GM21360 (cell line): ENCODE measurements around the gene ENPP6.

Source experiments
- ATAC-seq: cut with Tn5 transposase; IDR thresholded peaks from one replicate; pipeline ENCODE4 v1.9.1; 2021; ENCODE audit warnings: mild to moderate bottlenecking, moderate library complexity; ENCODE audit not compliant: unreplicated experiment

ENPP6 gene

GRCh38 chr4:184217634-184218033 is at the start of gene ENPP6:
ENPP6 (minus strand) TSS chr4:184217873; CDS start chr4:184217819, 54 bp downstream.
- no peak for ATAC-seq

- ATAC-seq, result no peak
Measured at GRCh38 chr4:184267206-184267608, 49.5 kb upstream of the ENPP6 start.

GRCh38 chr4:184265546-184266351 is 48.1 kb upstream of the ENPP6 start:
- no peak for ATAC-seq

GRCh38 chr4:184263910-184264732 is 46.4 kb upstream of the ENPP6 start:
- peak; percentile 39 for ATAC-seq

- no peak for ATAC-seq
Measured at GRCh38 chr4:184263461-184263860, 45.8 kb upstream of the ENPP6 start.

GRCh38 chr4:184262901-184263300 is 45.2 kb upstream of the ENPP6 start:
- ATAC-seq, result no peak

- no peak for ATAC-seq
Measured at GRCh38 chr4:184261246-184261645, 43.6 kb upstream of the ENPP6 start.

- no peak for ATAC-seq
Measured at GRCh38 chr4:184259866-184260265, 42.2 kb upstream of the ENPP6 start.

GRCh38 chr4:184259081-184259480 is 41.4 kb upstream of the ENPP6 start:
- ATAC-seq, result no peak

- no peak for ATAC-seq
Measured at GRCh38 chr4:184255871-184256642, 38.4 kb upstream of the ENPP6 start.

- no peak for ATAC-seq
Measured at GRCh38 chr4:184255361-184255760, 37.7 kb upstream of the ENPP6 start.

GRCh38 chr4:184253072-184253420 is 35.4 kb upstream of the ENPP6 start:
- ATAC-seq, result no peak

- ATAC-seq, result no peak
Measured at GRCh38 chr4:184252136-184253071, 34.7 kb upstream of the ENPP6 start.

- no peak for ATAC-seq
Measured at GRCh38 chr4:184251670-184251980, 34.0 kb upstream of the ENPP6 start.

GRCh38 chr4:184250795-184251669 is 33.4 kb upstream of the ENPP6 start:
- no peak for ATAC-seq

- no peak for ATAC-seq
Measured at GRCh38 chr4:184248216-184248615, 30.5 kb upstream of the ENPP6 start.

GRCh38 chr4:184247421-184247820 is 29.7 kb upstream of the ENPP6 start:
- no peak for ATAC-seq

- no peak for ATAC-seq
Measured at GRCh38 chr4:184246426-184246825, 28.8 kb upstream of the ENPP6 start.

- no peak for ATAC-seq
Measured at GRCh38 chr4:184238072-184238745, 20.5 kb upstream of the ENPP6 start.
